ENCODE data around the gene TBC1D21. TPM values are rescaled to one million over a fixed set of nuclear protein-coding genes. Genes with fewer than 3 reads are reported as not detected.

The TBC1D21 gene
- total and polyA plus RNA-seq, 2 of the 8 experiments (the other 6 are each of a cell fraction or from before 2014, with no cell fraction given) = not detected

- no peaks in the 10 kb centered on the region for H3K79me1 ChIP-seq (ENCODE audit: low read depth, low read length)
- H3K14ac ChIP-seq (ENCODE audit: insufficient read length) = no peak overlapping the region
- H2AK5ac ChIP-seq (ENCODE audit: low read depth, low read length) = no peak overlapping the region
- H3K4me1 ChIP-seq (replicated peaks in 1 of 4; ENCODE audit: control insufficient read depth in 3 of 4, insufficient read depth in 4 of 4, low read length in 3 of 4) = peaks cover 0 to 3% (median 2%) of the 10 kb centered on the region in 4 experiments; a peak in 4 of 7 replicates
- no peak overlapping the region for H3K23ac ChIP-seq (ENCODE audit: insufficient read length)
- no peak overlapping the region for H4K5ac ChIP-seq (ENCODE audit: insufficient read length, low read depth, low read length)
- H2BK15ac ChIP-seq (ENCODE audit: low read length) = no peak overlapping the region
- H2BK120ac ChIP-seq (replicated peaks; ENCODE audit: low read depth, low read length) = no peak overlapping the region
- H3K79me2 ChIP-seq (ENCODE audit: control insufficient read depth in 1 of 2, insufficient read depth in 2 of 2, low read length in 2 of 2) = no peaks in the 10 kb centered on the region
- no peak overlapping the region for H3K9ac ChIP-seq (replicated peaks in 1 of 4; ENCODE audit: extremely low read depth in 1 of 4, low read depth in 3 of 4, low read length in 3 of 4)
- FAIRE-seq = no peak
- H2AFZ ChIP-seq (ENCODE audit: low read length) = no peak overlapping the region
- H4K8ac ChIP-seq (ENCODE audit: extremely low read depth, insufficient read depth, low read length) = no peak overlapping the region
- no peak overlapping the region for H2BK20ac ChIP-seq (ENCODE audit: low read length)
- H3K9me3 ChIP-seq (ENCODE audit: insufficient read depth in 2 of 2, low read depth in 1 of 2, low read length in 1 of 2) = no peaks in the 10 kb centered on the region
- H2BK5ac ChIP-seq (ENCODE audit: low read depth, low read length) = no peak overlapping the region
- no peak overlapping the region for H3K4me3 ChIP-seq (ENCODE audit: extremely low read depth in 1 of 4, insufficient read depth in 2 of 4, low read depth in 3 of 4, low read length in 4 of 4)
- H4K91ac ChIP-seq (replicated peaks; ENCODE audit: insufficient read length, low read length) = no peak overlapping the region
- no peaks in the 10 kb centered on the region for H4K20me1 ChIP-seq (replicated peaks in 1 of 2; ENCODE audit: control insufficient read depth in 1 of 2, insufficient read depth in 2 of 2, low read length in 2 of 2)
- ChIA-PET CTCF (ENCODE audit: partially characterized antibody) (interaction anchor here (0.7 to 5.8 kb wide), 10 partner anchors 10 to 326 kb away, joined by 3 to 31 read pairs (median 4); partner anchors contain the start of gene TBC1D21), POLR2A (ENCODE audit: partially characterized antibody) (interaction anchor here (1.8 kb wide), 1 partner anchor 10 kb away, joined by 9 read pairs; no protein-coding TSS in a partner anchor)
- WGBS, 2 experiments (ENCODE audit: extremely low coverage in 1 of 2, insufficient coverage in 1 of 2, insufficient read length in 1 of 2, insufficient replicate concordance in 2 of 2, low coverage in 1 of 2, low lambda C conversion rate in 2 of 2, missing lambda C conversion rate in 1 of 2) = 75% methylated on average over 9 of the region's 10 CpGs; no CpG with 5 or more reads in 1 of the 2 experiments
- DNase-seq (ENCODE audit: low read depth in 1 of 2, low spot score in 2 of 2) = no peak
- H3K27ac ChIP-seq (ENCODE audit: low read depth, low read length) = no peak overlapping the region
- no peak overlapping the region for H3K18ac ChIP-seq (ENCODE audit: extremely low read depth, low read length)
- no peak overlapping the region for H2BK12ac ChIP-seq (ENCODE audit: low read depth, low read length)
- H3K23me2 ChIP-seq (ENCODE audit: low read depth, low read length) = no peaks in the 10 kb centered on the region
- no peak overlapping the region for H3K4me2 ChIP-seq (ENCODE audit: insufficient read depth in 1 of 2, low read depth in 2 of 2, low read length in 2 of 2)
- no peaks in the 10 kb centered on the region for H3K27me3 ChIP-seq (replicated peaks in 1 of 4; ENCODE audit: control insufficient read depth in 3 of 4, extremely low read depth in 1 of 4, insufficient read depth in 3 of 4, low read length in 3 of 4)
- H3K4ac ChIP-seq (replicated peaks; ENCODE audit: insufficient read length, low read depth, low read length) = no peak overlapping the region
- H3K36me3 ChIP-seq (ENCODE audit: control insufficient read depth in 2 of 4, insufficient read depth in 4 of 4, low read length in 3 of 4) = no peaks in the 10 kb centered on the region
- TF ChIP-seq CREB1 (IDR thresholded peaks at IDR 0.05) (no peak), CBX5 (IDR thresholded peaks at IDR 0.05; ENCODE audit: low read depth, low read length) (no peak), KDM1A (IDR thresholded peaks at IDR 0.05; ENCODE audit: borderline replicate concordance, low read length) (no peak), POU5F1 (IDR thresholded peaks at IDR 0.05; ENCODE audit: low read depth, low read length) (no peak), RNF2 (IDR thresholded peaks at IDR 0.05; ENCODE audit: borderline replicate concordance, low read depth, low read length, missing control alignments, poor library complexity, severe bottlenecking) (no peak)
- no peak overlapping the region for H3K56ac ChIP-seq (replicated peaks; ENCODE audit: insufficient read length, low read depth, low read length)
These were observed 63.9 kb downstream of the TBC1D21 start for GRCh38 chr15:73937296-73937695.

Measured in H1 (cell line).